ENCODE measurements around the gene IGFBP4. TPM values are rescaled to one million over a fixed set of nuclear protein-coding genes. Genes with fewer than 3 reads are reported as not detected.

IGFBP4 gene
- total and polyA plus RNA-seq, 10 of the 15 experiments (the other 5 are each of a cell fraction or from before 2014, with no cell fraction given), result 2.4 to 22.3 (median 6.6) TPM

GRCh38 chr17:40419559-40420331, 23.5 kb upstream of the IGFBP4 start:
- Histone ChIP-seq H3K4me1 (ENCODE audit: control insufficient read depth, insufficient read depth, low read length) (no peaks in the 10 kb centered on the region; the same call in none of the 2 replicates), H3K9ac (ENCODE audit: control insufficient read depth, insufficient read depth, low read length) (no peak overlapping the region), H3K27me3 (replicated peaks in 1 of 2; ENCODE audit: control insufficient read depth in 2 of 2, insufficient read depth in 2 of 2, low read length in 1 of 2) (no peaks in the 10 kb centered on the region; a peak in 1 of 4 replicates), H3K79me2 (ENCODE audit: control insufficient read depth, insufficient read depth, low read length) (peaks cover 26% of the 10 kb centered on the region), H2AFZ (ENCODE audit: control insufficient read depth, low read depth, low read length) (peak overlapping the region; percentile 5; the same call in 1 of the 2 replicates), H3K27ac (ENCODE audit: control insufficient read depth, insufficient read depth) (no peak overlapping the region), H3K36me3 (ENCODE audit: control insufficient read depth in 2 of 2, insufficient read depth in 2 of 2, low read length in 1 of 2) (no peaks in the 10 kb centered on the region), H3K4me3 (no peak overlapping the region), H3K4me2 (ENCODE audit: control insufficient read depth, insufficient read depth) (no peak overlapping the region), H4K20me1 (ENCODE audit: control insufficient read depth, insufficient read depth) (no peaks in the 10 kb centered on the region), H3K9me3 (replicated peaks; ENCODE audit: control insufficient read depth, insufficient read depth, low read length) (no peaks in the 10 kb centered on the region)
- TF ChIP-seq ETV6 (conservative IDR thresholded peaks at IDR 0.05 in 1 of 2, IDR thresholded peaks at IDR 0.05 in 1 of 2; ENCODE audit: borderline replicate concordance in 1 of 2, low read depth in 1 of 2) (0 out of 4 replicates have a peak, but pooled peaks of 1 of the 2 experiments have one; percentile 53), TARDBP (IDR thresholded peaks at IDR 0.05; ENCODE audit: borderline replicate concordance) (no peak)
- DNase-seq (ENCODE audit: low read depth, low spot score) (no peak), ATAC-seq (no peak), FAIRE-seq (no peak)
- intact Hi-C loops (cut with micrococcal nuclease; ENCODE audit: unreplicated experiment), result loop anchor here (10.0 kb wide), 1 partner anchor 105 kb away; no protein-coding TSS in a partner anchor
- 51% methylated on average over 11 of the region's 11 CpGs for WGBS (ENCODE audit: insufficient coverage, insufficient replicate concordance, low lambda C conversion rate, missing lambda C conversion rate)
- RAD21 ChIA-PET (ENCODE audit: unreplicated experiment), result interaction anchor here (1.6 kb wide), 1 partner anchor 114 kb away, joined by 5 read pairs; no protein-coding TSS in a partner anchor
- in situ Hi-C loops (cut with MboI), result no loop called here
- SMC1A ChIA-PET (ENCODE audit: uncharacterized antibody, unreplicated experiment), result interaction anchor here (10.1 kb wide), 1 partner anchor 114 kb away, joined by 106 read pairs; no protein-coding TSS in a partner anchor
- no TSS peak for BruUV-seq (replicated peaks)
- POLR2A ChIA-PET, result interaction anchor here (0.6 to 0.7 kb wide), 2 partner anchors 20 to 108 kb away, joined by 3 read pairs; no protein-coding TSS in a partner anchor
- CTCF ChIA-PET, result interaction anchor here (1.3 to 1.6 kb wide), 2 partner anchors 23 to 108 kb away, joined by 3 to 4 read pairs; partner anchors contain the start of gene IGFBP4

GRCh38 chr17:40422990-40423633, 20.1 kb upstream of the IGFBP4 start:
- Histone ChIP-seq H3K79me2 (ENCODE audit: control insufficient read depth, insufficient read depth, low read length) (no peaks in the 10 kb centered on the region), H3K27ac (ENCODE audit: control insufficient read depth, insufficient read depth) (no peak overlapping the region), H2AFZ (ENCODE audit: control insufficient read depth, low read depth, low read length) (no peak overlapping the region), H3K4me1 (ENCODE audit: control insufficient read depth, insufficient read depth, low read length) (peaks cover 2% of the 10 kb centered on the region; the same call in 1 of the 2 replicates), H3K4me3 (no peak overlapping the region), H4K20me1 (ENCODE audit: control insufficient read depth, insufficient read depth) (no peaks in the 10 kb centered on the region), H3K9me3 (replicated peaks; ENCODE audit: control insufficient read depth, insufficient read depth, low read length) (no peaks in the 10 kb centered on the region), H3K27me3 (replicated peaks in 1 of 2; ENCODE audit: control insufficient read depth in 2 of 2, insufficient read depth in 2 of 2, low read length in 1 of 2) (no peaks in the 10 kb centered on the region; a peak in 1 of 4 replicates), H3K9ac (ENCODE audit: control insufficient read depth, insufficient read depth, low read length) (no peak overlapping the region), H3K4me2 (ENCODE audit: control insufficient read depth, insufficient read depth) (no peak overlapping the region), H3K36me3 (ENCODE audit: control insufficient read depth in 2 of 2, insufficient read depth in 2 of 2, low read length in 1 of 2) (no peaks in the 10 kb centered on the region)
- 17% methylated on average over 3 of the region's 3 CpGs for WGBS (ENCODE audit: insufficient coverage, insufficient replicate concordance, low lambda C conversion rate, missing lambda C conversion rate)
- POLR2A ChIA-PET, result no interaction called here
- FAIRE-seq (no peak), ATAC-seq (no peak), DNase-seq (ENCODE audit: low read depth, low spot score) (no peak)
- CTCF ChIA-PET, result interaction anchor here (1.2 to 3.2 kb wide), 5 partner anchors 7 to 110 kb away, joined by 3 to 11 read pairs (median 5); partner anchors contain the start of gene IGFBP4
- intact Hi-C loops (cut with micrococcal nuclease; ENCODE audit: unreplicated experiment) (no loop called here), in situ Hi-C loops (cut with MboI) (no loop called here)
- RAD21 ChIA-PET (ENCODE audit: unreplicated experiment), result no interaction called here
- SMC1A ChIA-PET (ENCODE audit: uncharacterized antibody, unreplicated experiment), result interaction anchor here (1.6 to 2.9 kb wide), 3 partner anchors 10 to 109 kb away, joined by 3 to 12 read pairs (median 6); no protein-coding TSS in a partner anchor
- BruUV-seq (replicated peaks), result no TSS peak
- TF ChIP-seq NR2C2 (IDR thresholded peaks at IDR 0.05; ENCODE audit: borderline replicate concordance, control insufficient read depth, insufficient read length, low read depth) (no peak), RAD21 (IDR thresholded peaks at IDR 0.05; ENCODE audit: insufficient read depth, low read depth, low read length) (no peak), RFX5 (IDR thresholded peaks at IDR 0.05; ENCODE audit: low read depth, low read length) (no peak), ATF2 (IDR thresholded peaks at IDR 0.05; ENCODE audit: low read length) (no peak), SREBF1 (IDR thresholded peaks at IDR 0.05; ENCODE audit: low read length) (no peak), TCF7 (IDR thresholded peaks at IDR 0.05; ENCODE audit: borderline replicate concordance) (no peak), PKNOX1 (IDR thresholded peaks at IDR 0.05) (no peak), KDM1A (IDR thresholded peaks at IDR 0.05; ENCODE audit: borderline replicate concordance) (no peak), CHD4 (IDR thresholded peaks at IDR 0.05) (no peak), ESRRA (IDR thresholded peaks at IDR 0.05; ENCODE audit: low read length) (no peak), RAD51 (IDR thresholded peaks at IDR 0.05) (no peak)
